ENCODE results near the gene MBIP. TPM values are rescaled to one million over a fixed set of nuclear protein-coding genes. Genes with fewer than 3 reads are reported as not detected.

The MBIP gene
- polyA plus RNA-seq, 1 donor: 29.4 TPM

DNA sequence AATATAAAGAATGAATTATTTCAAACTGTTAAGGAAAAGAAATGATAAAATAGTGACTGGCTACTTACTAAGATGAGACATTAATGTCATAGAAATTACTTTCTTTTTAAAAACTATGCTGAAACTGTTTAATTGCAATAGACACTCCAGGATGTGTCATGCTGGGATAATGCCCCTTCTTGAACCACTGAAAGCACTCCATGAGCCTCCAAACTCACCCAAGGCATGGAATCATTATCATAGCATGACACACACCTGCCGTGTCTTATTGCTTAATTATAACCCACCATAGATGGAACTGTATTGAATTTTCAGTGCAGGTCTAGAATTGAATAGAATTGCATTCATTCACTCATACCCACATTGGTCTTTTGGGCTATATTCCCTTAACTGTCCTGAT is 4.3 kb downstream of the MBIP start:
- Histone ChIP-seq H3K4me3 (ENCODE audit: low read length) (no peak overlapping the region), H3K4me1 (ENCODE audit: control insufficient read depth, insufficient read depth, low read length) (peaks cover 3% of the 10 kb centered on the region), H3K27ac (ENCODE audit: low read length) (no peak overlapping the region), H3K36me3 (ENCODE audit: control insufficient read depth, insufficient read depth, low read length) (peaks cover 11% of the 10 kb centered on the region), H3K9me3 (ENCODE audit: control insufficient read depth, low read depth, low read length) (no peaks in the 10 kb centered on the region), H3K27me3 (ENCODE audit: control insufficient read depth, insufficient read depth, low read length) (no peaks in the 10 kb centered on the region)
- no peak for DNase-seq
- no CpG with 5 or more reads among the region's 1 CpG for WGBS (ENCODE audit: insufficient coverage, low lambda C conversion rate)

DNA sequence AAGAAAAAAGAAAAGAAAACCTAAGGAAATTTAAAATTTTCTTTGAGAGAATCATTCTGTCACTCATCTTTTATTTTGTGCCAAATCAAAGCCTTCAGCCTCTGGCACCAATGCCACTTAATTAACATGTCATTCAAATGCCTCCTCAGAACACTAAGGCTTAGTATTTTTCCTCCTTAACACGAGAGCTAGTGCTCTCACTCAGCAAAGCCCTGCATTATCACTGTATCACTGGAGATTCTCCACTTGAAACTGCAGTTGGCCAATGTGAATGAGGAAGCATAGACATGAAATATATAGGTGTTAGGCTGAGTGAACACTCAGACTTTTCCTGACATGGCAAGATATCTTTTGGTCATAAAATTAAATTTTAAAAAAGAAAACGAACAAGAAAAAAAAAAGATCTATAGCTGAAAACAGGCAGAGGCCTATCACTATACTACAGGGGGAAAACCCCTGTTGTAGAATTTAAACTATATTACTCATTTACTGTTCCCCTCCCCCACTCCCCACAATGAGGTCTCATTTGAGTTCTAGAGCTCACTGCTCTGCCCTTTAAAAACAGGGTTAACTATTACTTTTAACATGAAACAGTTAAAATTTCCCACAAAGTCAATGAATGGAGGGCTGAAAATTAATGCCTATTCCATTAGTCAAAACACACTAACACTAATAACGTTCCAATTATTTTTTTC is 5.1 kb downstream of the MBIP start:
- Histone ChIP-seq H3K27ac (ENCODE audit: low read length) (no peak overlapping the region), H3K27me3 (ENCODE audit: control insufficient read depth, insufficient read depth, low read length) (no peaks in the 10 kb centered on the region), H3K4me1 (ENCODE audit: control insufficient read depth, insufficient read depth, low read length) (no peaks in the 10 kb centered on the region), H3K9me3 (ENCODE audit: control insufficient read depth, low read depth, low read length) (no peaks in the 10 kb centered on the region), H3K4me3 (ENCODE audit: low read length) (no peak overlapping the region), H3K36me3 (ENCODE audit: control insufficient read depth, insufficient read depth, low read length) (peaks cover 19% of the 10 kb centered on the region)
- no peak for DNase-seq
- WGBS (ENCODE audit: insufficient coverage, low lambda C conversion rate): 94% methylated on average over 2 of the region's 3 CpGs

DNA sequence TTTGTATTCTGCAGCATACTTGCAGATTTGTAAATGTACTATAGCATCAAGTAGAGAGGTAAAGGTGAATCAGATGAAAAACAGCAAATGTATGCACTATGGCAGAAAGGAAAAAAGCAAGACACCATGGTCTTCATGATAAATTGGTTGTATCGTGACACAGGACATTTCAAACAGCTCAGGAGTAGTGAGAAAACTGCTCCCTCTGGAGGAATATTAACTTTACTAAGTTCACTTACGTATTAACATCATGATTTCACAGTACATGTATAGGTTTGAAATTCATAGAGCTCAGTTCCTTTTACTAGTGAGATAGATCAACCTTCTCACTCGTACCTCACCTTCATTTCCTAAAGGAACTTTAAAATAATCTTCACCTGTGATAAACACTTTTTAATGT is 6.5 kb downstream of the MBIP start:
- no peak for DNase-seq
- H3K27me3 ChIP-seq (ENCODE audit: control insufficient read depth, insufficient read depth, low read length): no peaks in the 10 kb centered on the region
- H3K4me3 ChIP-seq (ENCODE audit: low read length): no peak overlapping the region
- H3K4me1 ChIP-seq (ENCODE audit: control insufficient read depth, insufficient read depth, low read length): no peaks in the 10 kb centered on the region
- WGBS (ENCODE audit: insufficient coverage, low lambda C conversion rate): 77% methylated on average over 2 of the region's 3 CpGs
- H3K27ac ChIP-seq (ENCODE audit: low read length): no peak overlapping the region
- H3K9me3 ChIP-seq (ENCODE audit: control insufficient read depth, low read depth, low read length): no peaks in the 10 kb centered on the region
- H3K36me3 ChIP-seq (ENCODE audit: control insufficient read depth, insufficient read depth, low read length): peaks cover 27% of the 10 kb centered on the region

DNA sequence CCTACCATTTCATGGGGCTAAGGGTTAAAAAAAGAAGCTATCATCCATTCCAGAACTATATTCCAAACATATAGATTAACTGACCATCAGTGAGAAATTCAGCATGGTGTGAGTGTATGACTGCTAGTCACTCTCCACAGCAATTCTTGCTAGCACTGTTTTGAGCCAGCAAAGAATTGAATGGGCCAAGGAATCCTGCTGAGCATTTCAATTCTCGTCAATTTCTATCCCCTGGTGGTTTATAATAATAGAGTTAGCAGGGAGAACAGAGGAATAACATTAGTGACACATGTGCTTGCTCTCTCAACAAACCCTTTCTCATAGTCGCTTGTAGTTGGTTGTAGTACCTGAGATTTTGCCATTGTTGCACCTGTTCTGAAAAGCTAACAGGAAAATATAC is 7.2 kb downstream of the MBIP start:
- no peaks in the 10 kb centered on the region for H3K4me1 ChIP-seq (ENCODE audit: control insufficient read depth, insufficient read depth, low read length)
- H3K27me3 ChIP-seq (ENCODE audit: control insufficient read depth, insufficient read depth, low read length): no peaks in the 10 kb centered on the region
- DNase-seq: no peak
- no peak overlapping the region for H3K4me3 ChIP-seq (ENCODE audit: low read length)
- H3K36me3 ChIP-seq (ENCODE audit: control insufficient read depth, insufficient read depth, low read length): peaks cover 29% of the 10 kb centered on the region
- H3K9me3 ChIP-seq (ENCODE audit: control insufficient read depth, low read depth, low read length): no peaks in the 10 kb centered on the region
- no CpG with 5 or more reads among the region's 2 CpGs for WGBS (ENCODE audit: insufficient coverage, low lambda C conversion rate)
- no peak overlapping the region for H3K27ac ChIP-seq (ENCODE audit: low read length)

DNA sequence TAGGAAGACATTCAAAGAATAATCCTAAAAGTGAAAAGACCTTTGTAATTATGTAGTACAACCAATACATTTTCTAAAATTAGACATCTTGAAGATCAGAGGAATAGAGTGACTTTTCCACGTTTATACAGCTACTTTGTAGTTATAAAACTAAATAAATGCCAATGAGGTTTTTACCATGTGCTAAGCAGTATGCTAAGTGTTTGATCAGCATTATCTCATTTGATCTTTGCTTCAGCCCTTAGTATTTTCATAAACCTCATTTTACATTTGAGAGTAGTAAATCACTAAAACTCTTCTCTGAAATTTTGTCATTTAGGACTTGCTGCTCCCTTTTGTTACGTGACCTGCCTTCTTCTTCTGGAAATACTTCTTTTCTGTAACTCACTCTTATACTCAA is 13.6 kb downstream of the MBIP start:
- Histone ChIP-seq H3K27ac (ENCODE audit: low read length) (no peak overlapping the region), H3K27me3 (ENCODE audit: control insufficient read depth, insufficient read depth, low read length) (no peaks in the 10 kb centered on the region), H3K4me3 (ENCODE audit: low read length) (no peak overlapping the region), H3K4me1 (ENCODE audit: control insufficient read depth, insufficient read depth, low read length) (no peaks in the 10 kb centered on the region), H3K9me3 (ENCODE audit: control insufficient read depth, low read depth, low read length) (no peaks in the 10 kb centered on the region), H3K36me3 (ENCODE audit: control insufficient read depth, insufficient read depth, low read length) (peaks cover 46% of the 10 kb centered on the region)
- no peak for DNase-seq
- 100% methylated on average over 2 of the region's 2 CpGs for WGBS (ENCODE audit: insufficient coverage, low lambda C conversion rate)

DNA sequence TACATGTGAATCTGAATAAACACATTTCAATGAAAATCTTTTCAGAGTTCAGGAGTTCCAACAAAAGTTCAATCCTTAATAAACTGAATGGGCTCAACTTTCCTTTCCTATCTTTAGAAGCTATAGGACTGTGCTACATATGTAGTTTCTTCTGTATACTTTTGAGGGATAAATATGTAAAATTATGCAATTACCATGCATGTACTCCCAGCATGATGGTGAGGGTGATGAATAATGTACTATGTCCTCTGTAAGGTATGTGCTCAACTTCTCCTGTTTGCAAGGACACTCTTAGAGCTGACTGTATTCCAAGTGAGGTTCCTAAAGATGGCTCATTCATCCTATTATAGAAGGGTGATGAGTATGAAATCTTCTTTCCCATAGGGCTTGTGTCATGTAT is 15.5 kb downstream of the MBIP start:
- Histone ChIP-seq H3K9me3 (ENCODE audit: control insufficient read depth, low read depth, low read length) (no peaks in the 10 kb centered on the region), H3K4me1 (ENCODE audit: control insufficient read depth, insufficient read depth, low read length) (no peaks in the 10 kb centered on the region), H3K36me3 (ENCODE audit: control insufficient read depth, insufficient read depth, low read length) (peaks cover 40% of the 10 kb centered on the region), H3K27ac (ENCODE audit: low read length) (no peak overlapping the region), H3K27me3 (ENCODE audit: control insufficient read depth, insufficient read depth, low read length) (no peaks in the 10 kb centered on the region), H3K4me3 (ENCODE audit: low read length) (no peak overlapping the region)
- DNase-seq: no peak

DNA sequence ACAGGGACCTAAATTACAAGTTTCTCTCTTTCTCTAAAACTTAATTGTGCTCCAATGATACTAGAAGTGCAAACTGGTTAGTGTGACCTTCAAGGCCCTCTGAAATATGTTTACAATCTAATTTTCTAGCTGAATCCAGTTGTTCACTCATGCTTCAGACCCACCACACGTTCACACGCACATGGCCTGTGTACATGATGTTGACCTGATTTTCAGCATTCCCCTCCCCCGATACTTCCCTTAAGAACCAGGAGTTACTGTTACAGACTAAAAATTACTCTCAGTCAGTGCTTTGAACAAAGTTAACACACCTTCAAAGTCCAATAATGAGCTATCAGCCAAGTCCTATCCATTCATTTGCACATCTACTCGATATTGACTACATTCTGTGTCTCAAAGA is 16.5 kb downstream of the MBIP start:
- Histone ChIP-seq H3K9me3 (ENCODE audit: control insufficient read depth, low read depth, low read length) (no peaks in the 10 kb centered on the region), H3K27me3 (ENCODE audit: control insufficient read depth, insufficient read depth, low read length) (no peaks in the 10 kb centered on the region), H3K27ac (ENCODE audit: low read length) (no peak overlapping the region), H3K36me3 (ENCODE audit: control insufficient read depth, insufficient read depth, low read length) (peaks cover 41% of the 10 kb centered on the region), H3K4me1 (ENCODE audit: control insufficient read depth, insufficient read depth, low read length) (no peaks in the 10 kb centered on the region), H3K4me3 (ENCODE audit: low read length) (no peak overlapping the region)
- DNase-seq: no peak
- 90% methylated on average over 2 of the region's 4 CpGs for whole genome bisulfite sequencing (ENCODE audit: insufficient coverage, low lambda C conversion rate)

DNA sequence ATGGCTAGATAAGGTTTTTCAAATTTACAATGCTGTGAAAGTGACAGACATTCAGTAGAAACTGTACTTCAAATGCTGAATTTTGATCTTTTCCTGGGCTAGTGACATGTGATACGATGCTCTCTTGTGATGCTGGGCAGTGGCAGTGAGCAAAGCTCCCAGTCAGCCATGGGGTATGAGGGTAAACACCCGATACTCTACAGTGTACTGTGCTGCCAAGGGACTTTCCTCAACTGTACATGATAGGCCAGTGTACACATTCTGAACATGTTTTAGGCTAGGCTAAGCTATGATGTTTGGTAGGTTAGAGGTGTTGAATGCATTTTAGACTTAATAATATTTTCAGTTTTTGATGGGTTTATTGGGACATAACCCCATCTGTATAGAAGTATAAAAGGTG is 17.6 kb downstream of the MBIP start:
- H3K4me3 ChIP-seq (ENCODE audit: low read length): no peak overlapping the region
- H3K27ac ChIP-seq (ENCODE audit: low read length): no peak overlapping the region
- no CpG with 5 or more reads among the region's 2 CpGs for WGBS (ENCODE audit: insufficient coverage, low lambda C conversion rate)
- no peaks in the 10 kb centered on the region for H3K9me3 ChIP-seq (ENCODE audit: control insufficient read depth, low read depth, low read length)
- H3K36me3 ChIP-seq (ENCODE audit: control insufficient read depth, insufficient read depth, low read length): peaks cover 45% of the 10 kb centered on the region
- H3K4me1 ChIP-seq (ENCODE audit: control insufficient read depth, insufficient read depth, low read length): no peaks in the 10 kb centered on the region
- H3K27me3 ChIP-seq (ENCODE audit: control insufficient read depth, insufficient read depth, low read length): no peaks in the 10 kb centered on the region
- DNase-seq: no peak

DNA sequence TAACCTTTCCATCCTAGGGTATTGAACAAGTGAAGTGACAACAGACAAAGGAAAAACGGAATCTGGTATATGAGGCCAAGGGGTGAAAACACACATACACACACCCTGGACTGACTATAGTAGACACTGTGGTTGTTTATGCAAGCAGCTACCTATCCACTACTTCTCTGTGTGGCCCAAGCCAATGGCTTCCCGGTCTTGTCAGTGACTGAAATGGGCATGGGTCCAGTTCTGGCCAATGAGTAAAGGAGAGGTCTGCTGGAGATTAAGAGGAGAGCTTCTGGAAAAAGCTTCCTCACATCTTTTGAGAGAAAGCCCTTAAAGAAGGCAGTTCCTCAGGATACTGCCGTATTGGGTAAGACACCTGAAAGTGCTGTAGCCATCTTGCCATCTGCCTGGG is 19.3 kb downstream of the MBIP start:
- Histone ChIP-seq H3K36me3 (ENCODE audit: control insufficient read depth, insufficient read depth, low read length) (peaks cover 55% of the 10 kb centered on the region), H3K4me1 (ENCODE audit: control insufficient read depth, insufficient read depth, low read length) (no peaks in the 10 kb centered on the region), H3K9me3 (ENCODE audit: control insufficient read depth, low read depth, low read length) (no peaks in the 10 kb centered on the region), H3K4me3 (ENCODE audit: low read length) (no peak overlapping the region), H3K27ac (ENCODE audit: low read length) (no peak overlapping the region), H3K27me3 (ENCODE audit: control insufficient read depth, insufficient read depth, low read length) (no peaks in the 10 kb centered on the region)
- no CpG with 5 or more reads among the region's 3 CpGs for WGBS (ENCODE audit: insufficient coverage, low lambda C conversion rate)
- DNase-seq: no peak

DNA sequence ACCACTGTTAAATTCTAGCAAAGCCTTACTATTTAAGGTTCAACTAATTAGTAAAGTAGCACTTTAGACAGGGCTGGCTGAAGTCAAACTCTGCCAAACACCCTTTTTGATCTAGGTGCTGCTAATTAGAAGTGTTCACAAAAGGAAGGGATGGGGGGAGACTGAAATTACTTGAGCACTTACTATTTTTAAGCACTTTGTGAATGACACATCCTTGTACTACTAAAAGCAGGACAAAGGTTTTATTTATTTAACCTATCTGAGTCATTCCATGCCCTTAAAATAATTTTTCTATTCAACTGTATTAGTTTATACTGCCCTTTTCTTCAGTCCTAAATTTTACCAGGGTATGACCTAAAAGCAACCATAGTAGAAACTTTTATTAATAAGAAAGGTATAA is 20.1 kb downstream of the MBIP start:
- Histone ChIP-seq H3K27me3 (ENCODE audit: control insufficient read depth, insufficient read depth, low read length) (no peaks in the 10 kb centered on the region), H3K9me3 (ENCODE audit: control insufficient read depth, low read depth, low read length) (no peaks in the 10 kb centered on the region), H3K27ac (ENCODE audit: low read length) (no peak overlapping the region), H3K36me3 (ENCODE audit: control insufficient read depth, insufficient read depth, low read length) (peaks cover 48% of the 10 kb centered on the region), H3K4me1 (ENCODE audit: control insufficient read depth, insufficient read depth, low read length) (no peaks in the 10 kb centered on the region), H3K4me3 (ENCODE audit: low read length) (no peak overlapping the region)
- DNase-seq: no peak
